Thoracic aorta (tissue), 2 donors: ENCODE measurements around the gene RAB25. TPM values are rescaled to one million over a fixed set of nuclear protein-coding genes. Genes with fewer than 3 reads are reported as not detected.

Source experiments
- ATAC-seq: fragments of 150-250 bp; one replicate; pipeline ENCODE4 v1.8.0; 2017; ENCODE audit warnings: low read depth; ENCODE audit not compliant: insufficient number of reproducible peaks, low FRiP score
- DNase-seq: peaks from one replicate; pipeline ENCODE4 v3.0.0-alpha.2; 2020; ENCODE audit warnings: low spot score
- H3K27ac ChIP-seq, 2 donors: fragments of 200-600 bp; sonication (generic); 1 replicate in 1 of 2; 2 replicates in 1 of 2; pipeline ENCODE4 v1.5.1; 2016; ENCODE audit warnings: mild to moderate bottlenecking in 2 of 2, moderate library complexity in 2 of 2
- H3K27me3 ChIP-seq: fragments of 200-600 bp; sonication (generic); replicated peaks from 2 replicates; pipeline ENCODE4 v1.6.0; 2016; ENCODE audit warnings: mild to moderate bottlenecking; ENCODE audit not compliant: insufficient read depth
- H3K36me3 ChIP-seq: fragments of 200-600 bp; sonication (generic); one replicate; pipeline ENCODE4 v1.5.1; 2016
- H3K4me1 ChIP-seq, 2 donors: fragments of 200-600 bp; sonication (generic); 1 replicate in 1 of 2; 2 replicates in 1 of 2; pipeline versions ENCODE4 v1.5.1 to v1.6.0; 2016; ENCODE audit warnings: low read depth in 2 of 2, mild to moderate bottlenecking in 1 of 2; ENCODE audit not compliant: control insufficient read depth in 1 of 2
- H3K4me3 ChIP-seq: fragments of 200-600 bp; sonication (generic); 2 replicates; pipeline ENCODE4 v1.5.1; 2016; ENCODE audit warnings: mild to moderate bottlenecking
- H3K9me3 ChIP-seq: fragments of 200-600 bp; sonication (generic); 2 replicates; pipeline ENCODE4 v1.5.1; 2016
- CTCF ChIP-seq: fragments of 200-600 bp; sonication (generic); IDR thresholded peaks from one replicate; pipeline ENCODE4 v1.5.1; 2019; ENCODE audit warnings: antibody characterized with exemption
- total RNA-seq, 2 donors: library from RNA; depleted of rRNA; stranded (reverse); fragments of >200 nt; gene quantifications; one replicate each; pipeline versions ENCODE4 v1.1.0 to v1.2.3, GENCODE V29; 2016

Gene RAB25
- total RNA-seq, 2 donors from 2014 or later: not detected

- no peak overlapping the region for H3K27ac ChIP-seq
Observed at GRCh38 chr1:156083800-156084790, 23.1 kb downstream of the RAB25 start.

GRCh38 chr1:156086256-156086662, 25.3 kb downstream of the RAB25 start:
- TF ChIP-seq CTCF: no peak
- Histone ChIP-seq H3K4me3 (no peak overlapping the region), H3K36me3 (no peaks in the 10 kb centered on the region), H3K27ac (no peak overlapping the region), H3K4me1 (peaks cover 4 to 23% of the 10 kb centered on the region in 2 donors), H3K9me3 (no peaks in the 10 kb centered on the region), H3K27me3 (no peaks in the 10 kb centered on the region)
- ATAC-seq: no peak
- no peak for DNase-seq

More at GRCh38 chr1:156083800-156084790, 23.1 kb downstream of the RAB25 start:
- DNase-seq: no peak
- Histone ChIP-seq H3K9me3 (no peaks in the 10 kb centered on the region), H3K4me1 (peaks cover 4 to 22% of the 10 kb centered on the region in 2 donors), H3K36me3 (no peaks in the 10 kb centered on the region), H3K4me3 (peak overlapping the region; percentile 89), H3K27me3 (no peaks in the 10 kb centered on the region)
- no peak for ATAC-seq
- TF ChIP-seq CTCF: no peak

GRCh38 chr1:156089704-156090103, 28.7 kb downstream of the RAB25 start:
- TF ChIP-seq CTCF: no peak
- H3K27me3 ChIP-seq: no peaks in the 10 kb centered on the region
- H3K36me3 ChIP-seq: no peaks in the 10 kb centered on the region
- DNase-seq: no peak
- no peaks in the 10 kb centered on the region for H3K9me3 ChIP-seq
- H3K4me1 ChIP-seq: peaks cover 0 to 3% of the 10 kb centered on the region in 2 donors
- no peak overlapping the region for H3K4me3 ChIP-seq
- no peak overlapping the region for H3K27ac ChIP-seq
- ATAC-seq: no peak

- no peaks in the 10 kb centered on the region for H3K27me3 ChIP-seq
- H3K36me3 ChIP-seq: no peaks in the 10 kb centered on the region
- no peak for ATAC-seq
- no peak overlapping the region for H3K27ac ChIP-seq
- no peak for DNase-seq
- H3K4me1 ChIP-seq: peaks cover 0 to 3% of the 10 kb centered on the region in 2 donors
- H3K9me3 ChIP-seq: no peaks in the 10 kb centered on the region
- no peak for TF ChIP-seq CTCF
- H3K4me3 ChIP-seq: no peak overlapping the region
Observed at GRCh38 chr1:156090138-156090839, 29.3 kb downstream of the RAB25 start.

GRCh38 chr1:156090840-156091188, 29.9 kb downstream of the RAB25 start:
- Histone ChIP-seq H3K4me1 (peaks cover 0 to 3% of the 10 kb centered on the region in 2 donors), H3K4me3 (no peak overlapping the region), H3K36me3 (no peaks in the 10 kb centered on the region), H3K27ac (no peak overlapping the region), H3K9me3 (no peaks in the 10 kb centered on the region), H3K27me3 (no peaks in the 10 kb centered on the region)
- ATAC-seq (no peak), DNase-seq (no peak)
- TF ChIP-seq CTCF: peak; percentile 90
